Measurements from ENCODE around the gene SLC39A2.

GRCh38 chr14:20971705-20972021 lies 27.4 kb upstream of the SLC39A2 start:
- TF ChIP-seq CTCF (IDR thresholded peaks at IDR 0.05) = no peak
- TF ChIP-seq POLR2A (IDR thresholded peaks at IDR 0.05) = no peak
- no peak for TF ChIP-seq POLR2AphosphoS5 (IDR thresholded peaks at IDR 0.05)
- TF ChIP-seq EP300 (IDR thresholded peaks at IDR 0.05; ENCODE audit: low read depth) = no peak

All from transverse colon (tissue), 4 donors.